Upper lobe of right lung (tissue), 1 donor: ENCODE data around the gene MRPL40. TPM values are rescaled to one million over a fixed set of nuclear protein-coding genes. Genes with fewer than 3 reads are reported as not detected.

Experiments used
- ATAC-seq: fragments of 200-7000 bp; cut with Tn5 transposase; one replicate; pipeline ENCODE4 v1.9.1; 2020; ENCODE audit warnings: mild to moderate bottlenecking, moderate library complexity
- DNase-seq: peaks from one replicate; pipeline ENCODE4 v3.0.0-alpha.2; 2020
- H3K27ac ChIP-seq: fragments of 200-600 bp; one replicate; pipeline ENCODE4 v1.8.0; 2022
- H3K27me3 ChIP-seq: fragments of 200-600 bp; one replicate; pipeline ENCODE4 v1.8.0; 2022; ENCODE audit warnings: mild to moderate bottlenecking
- H3K36me3 ChIP-seq: fragments of 200-600 bp; one replicate; pipeline ENCODE4 v1.8.0; 2022
- H3K4me1 ChIP-seq: fragments of 200-600 bp; one replicate; pipeline ENCODE4 v1.8.0; 2022
- H3K4me3 ChIP-seq: fragments of 200-600 bp; one replicate; pipeline ENCODE4 v1.8.0; 2022; ENCODE audit warnings: mild to moderate bottlenecking
- H3K9me3 ChIP-seq: fragments of 200-600 bp; one replicate; pipeline ENCODE4 v1.8.0; 2022
- CTCF ChIP-seq: fragments of 200-600 bp; IDR thresholded peaks from one replicate; pipeline ENCODE4 v1.8.0; 2022; ENCODE audit warnings: antibody characterized with exemption
- intact Hi-C: fragments of 100-400 bp; cut with DNase I; formaldehyde crosslinking; loops from one replicate; pipeline ENCODE4 v1.11.0; 2022
- total RNA-seq: library from RNA; stranded (reverse); fragmentation: NEBNext Ultra II Directional; extraction: Animal tissue kit (Norgen Biotek cat#: 25700); gene quantifications from one replicate; pipeline ENCODE4 v1.2.1, GENCODE V29; 2021
- donor health status: DM: no; HTN: yes; CAD: no; lungs with severe emphysema.

MRPL40 gene
- total RNA-seq, 1 donor from 2014 or later = 20.5 TPM

- Histone ChIP-seq H3K27ac (no peak overlapping the region), H3K36me3 (peaks cover 68% of the 10 kb centered on the region), H3K9me3 (no peaks in the 10 kb centered on the region), H3K4me1 (no peaks in the 10 kb centered on the region), H3K4me3 (no peak overlapping the region), H3K27me3 (no peaks in the 10 kb centered on the region)
- TF ChIP-seq CTCF = no peak
- no peak for DNase-seq
- intact Hi-C loops = no loop called here
- ATAC-seq = no peak
Measured at GRCh38 chr22:19454156-19454555, 21.8 kb downstream of the MRPL40 start.

- TF ChIP-seq CTCF = no peak
- intact Hi-C loops = no loop called here
- DNase-seq (no peak), ATAC-seq (no peak)
- Histone ChIP-seq H3K4me3 (no peak overlapping the region), H3K27me3 (no peaks in the 10 kb centered on the region), H3K27ac (no peak overlapping the region), H3K4me1 (no peaks in the 10 kb centered on the region), H3K9me3 (no peaks in the 10 kb centered on the region), H3K36me3 (peaks cover 75% of the 10 kb centered on the region)
Measured at GRCh38 chr22:19455033-19455432, 22.7 kb downstream of the MRPL40 start.

GRCh38 chr22:19455585-19456370 is 23.4 kb downstream of the MRPL40 start:
- Histone ChIP-seq H3K27ac (no peak overlapping the region), H3K9me3 (no peaks in the 10 kb centered on the region), H3K4me3 (no peak overlapping the region), H3K4me1 (no peaks in the 10 kb centered on the region), H3K27me3 (no peaks in the 10 kb centered on the region), H3K36me3 (peaks cover 82% of the 10 kb centered on the region)
- ATAC-seq (no peak), DNase-seq (no peak)
- intact Hi-C loops = no loop called here
- TF ChIP-seq CTCF = no peak

- ATAC-seq = no peak
- DNase-seq = no peak
- no peak overlapping the region for H3K27ac ChIP-seq
- H3K4me3 ChIP-seq = no peak overlapping the region
- H3K27me3 ChIP-seq = no peaks in the 10 kb centered on the region
- TF ChIP-seq CTCF = no peak
- intact Hi-C loops = no loop called here
- peaks cover 90% of the 10 kb centered on the region for H3K36me3 ChIP-seq
- no peaks in the 10 kb centered on the region for H3K9me3 ChIP-seq
- H3K4me1 ChIP-seq = no peaks in the 10 kb centered on the region
Measured at GRCh38 chr22:19456541-19456940, 24.2 kb downstream of the MRPL40 start.

GRCh38 chr22:19457828-19458428 is 25.6 kb downstream of the MRPL40 start:
- intact Hi-C loops = no loop called here
- DNase-seq (no peak), ATAC-seq (no peak)
- Histone ChIP-seq H3K27me3 (no peaks in the 10 kb centered on the region), H3K4me1 (no peaks in the 10 kb centered on the region), H3K4me3 (no peak overlapping the region), H3K9me3 (no peaks in the 10 kb centered on the region), H3K36me3 (peaks cover 90% of the 10 kb centered on the region), H3K27ac (no peak overlapping the region)
- no peak for TF ChIP-seq CTCF
